GM12872 (cell line): Measurements from ENCODE around the gene RAD52.

Source experiments
- CTCF ChIP-seq: IDR thresholded peaks from 3 replicates; pipeline ENCODE4 v1.5.1; 2011; ENCODE audit warnings: low read depth, mild to moderate bottlenecking, low read length, moderate library complexity; ENCODE audit not compliant: insufficient read depth

Gene RAD52

GRCh38 chr12:865614-866013 is 83.9 kb downstream of the RAD52 start:
- TF ChIP-seq CTCF: no peak

GRCh38 chr12:863285-863684 is 86.2 kb downstream of the RAD52 start:
- no peak for TF ChIP-seq CTCF

- TF ChIP-seq CTCF: no peak
These were observed 87.1 kb downstream of the RAD52 start for GRCh38 chr12:862303-862911.
